BE2C (cell line): ENCODE data around the gene GRID1.

Experiments used
- DNase-seq: peaks from one replicate; pipeline ENCODE4 v3.0.0-alpha.2; 2020
- H3K27me3 ChIP-seq: fragments of 250-450 bp; sonication (Bioruptor Pico); 2 replicates; pipeline ENCODE4 v1.5.1; 2020; ENCODE audit warnings: mild to moderate bottlenecking
- H3K36me3 ChIP-seq: fragments of 250-450 bp; sonication (Bioruptor Pico); 2 replicates; pipeline ENCODE4 v1.5.1; 2020; ENCODE audit warnings: mild to moderate bottlenecking
- H3K4me1 ChIP-seq: fragments of 250-450 bp; sonication (Bioruptor Pico); 2 replicates; pipeline ENCODE4 v1.5.1; 2020
- H3K4me3 ChIP-seq: 2 replicates; pipeline ENCODE4 v1.5.1; 2011; ENCODE audit warnings: low read depth, low read length
- H3K9me3 ChIP-seq: fragments of 250-450 bp; sonication (Bioruptor Pico); 2 replicates; pipeline ENCODE4 v1.5.1; 2020
- CTCF ChIP-seq: IDR thresholded peaks from 2 replicates; pipeline ENCODE4 v1.5.1; 2012; ENCODE audit warnings: mild to moderate bottlenecking, low read depth, low read length

Gene GRID1

GRCh38 chr10:86301971-86302370, 64.6 kb downstream of the GRID1 start:
- Histone ChIP-seq H3K4me1 (peaks cover 28% of the 10 kb centered on the region), H3K4me3 (no peak overlapping the region), H3K9me3 (no peaks in the 10 kb centered on the region), H3K36me3 (no peaks in the 10 kb centered on the region; the same call in 1 of the 2 replicates), H3K27me3 (no peaks in the 10 kb centered on the region)
- TF ChIP-seq CTCF: no peak
- no peak for DNase-seq

GRCh38 chr10:86300931-86301830, 65.4 kb downstream of the GRID1 start:
- Histone ChIP-seq H3K27me3 (no peaks in the 10 kb centered on the region), H3K36me3 (no peaks in the 10 kb centered on the region; the same call in 1 of the 2 replicates)

GRCh38 chr10:86300399-86300925, 66.1 kb downstream of the GRID1 start:
- no peak overlapping the region for H3K4me3 ChIP-seq
- no peaks in the 10 kb centered on the region for H3K27me3 ChIP-seq
- no peaks in the 10 kb centered on the region for H3K9me3 ChIP-seq
- H3K36me3 ChIP-seq: no peaks in the 10 kb centered on the region; the same call in 1 of the 2 replicates
- H3K4me1 ChIP-seq: peaks cover 16% of the 10 kb centered on the region
- DNase-seq: no peak
- TF ChIP-seq CTCF: no peak

More at GRCh38 chr10:86300931-86301830, 65.4 kb downstream of the GRID1 start:
- Histone ChIP-seq H3K9me3 (no peaks in the 10 kb centered on the region), H3K4me3 (no peak overlapping the region), H3K4me1 (peaks cover 22% of the 10 kb centered on the region)
- TF ChIP-seq CTCF: no peak
- no peak for DNase-seq

- TF ChIP-seq CTCF: no peak
- Histone ChIP-seq H3K9me3 (no peaks in the 10 kb centered on the region), H3K36me3 (no peaks in the 10 kb centered on the region; the same call in 1 of the 2 replicates), H3K27me3 (no peaks in the 10 kb centered on the region), H3K4me3 (no peak overlapping the region), H3K4me1 (peaks cover 10% of the 10 kb centered on the region)
- DNase-seq: no peak
Observed at GRCh38 chr10:86299562-86299961, 67.0 kb downstream of the GRID1 start.

- Histone ChIP-seq H3K27me3 (no peaks in the 10 kb centered on the region), H3K4me3 (no peak overlapping the region), H3K36me3 (no peaks in the 10 kb centered on the region; the same call in 1 of the 2 replicates), H3K9me3 (no peaks in the 10 kb centered on the region), H3K4me1 (no peaks in the 10 kb centered on the region; the same call in 1 of the 2 replicates)
- TF ChIP-seq CTCF: no peak
- no peak for DNase-seq
Observed at GRCh38 chr10:86298501-86299001, 68.0 kb downstream of the GRID1 start.
